CD4-positive, alpha-beta T cell treated with Interleukin-10 for 1 hour (primary cell): Measurements from ENCODE around the gene CALU.

Experiments used
- DNase-seq: peaks from one replicate; pipeline ENCODE4 v3.0.0-alpha.2; 2020

The CALU gene

DNA sequence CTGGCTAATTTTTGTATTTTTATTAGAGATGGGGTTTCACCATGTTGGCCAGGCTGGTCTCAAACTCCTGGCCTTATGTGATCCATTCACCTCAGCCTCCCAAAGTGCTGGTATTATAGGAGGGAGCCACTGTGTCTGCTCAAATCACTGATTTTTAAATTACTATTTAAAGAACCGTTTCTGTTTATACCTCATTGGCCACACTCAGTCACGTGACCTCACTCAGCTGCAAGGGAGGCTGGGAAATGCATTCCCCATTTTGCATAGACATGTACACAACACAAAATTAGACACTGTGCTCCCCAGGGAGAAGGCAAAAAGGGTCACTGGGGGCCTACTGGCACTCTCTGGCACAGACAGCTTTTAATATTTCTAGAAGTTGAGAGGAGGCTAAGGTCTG lies 13.6 kb upstream of the CALU start:
- no peak for DNase-seq

DNA sequence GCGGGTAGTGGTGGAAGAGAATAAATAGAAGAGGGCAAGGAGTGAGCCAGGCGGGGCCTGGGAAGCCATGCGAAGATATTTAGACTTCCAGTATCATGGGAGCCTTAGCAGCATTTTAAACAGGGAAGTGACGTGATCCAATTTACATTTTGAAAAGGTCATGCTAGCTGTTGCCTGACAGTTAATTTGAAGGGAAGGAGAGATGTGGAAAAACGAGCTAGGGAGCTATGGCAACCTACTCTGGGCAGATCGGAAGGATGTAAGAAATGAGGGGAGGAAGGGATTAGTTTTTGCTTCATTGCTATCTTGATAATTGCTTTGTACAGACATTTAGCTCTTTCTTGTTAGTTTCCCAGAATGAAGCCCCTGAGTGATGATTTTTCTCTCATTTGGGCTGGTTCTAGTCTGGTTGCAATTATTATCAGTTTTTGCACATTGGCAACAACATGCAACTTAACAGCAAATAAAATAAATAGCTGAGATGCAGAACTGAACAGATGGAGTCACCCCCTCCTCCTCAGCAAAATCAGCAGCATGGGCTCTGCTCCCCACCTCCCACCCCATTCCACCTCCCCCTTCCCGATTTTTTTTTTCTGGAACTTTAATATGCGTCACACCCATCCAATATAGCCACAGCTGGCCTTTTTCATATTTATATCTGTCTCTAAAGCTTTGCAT lies 13.0 kb upstream of the CALU start:
- DNase-seq, result no peak

DNA sequence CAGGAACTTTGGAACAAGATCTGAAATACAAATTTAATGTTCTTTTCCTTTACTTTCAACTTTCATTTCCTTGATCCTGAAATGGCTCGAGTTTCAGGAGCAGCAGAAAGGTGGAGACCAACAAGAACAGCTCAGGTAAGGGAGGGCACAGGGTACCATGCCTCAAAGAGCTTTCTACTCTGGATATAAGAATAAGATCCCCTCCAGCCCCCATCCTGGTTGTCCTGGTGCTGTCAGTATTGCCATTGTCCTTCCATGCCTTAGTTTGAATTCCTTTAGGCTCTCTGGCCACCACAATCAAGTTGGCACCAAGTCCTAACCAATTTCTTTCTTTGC lies 12.5 kb upstream of the CALU start:
- DNase-seq, result no peak

DNA sequence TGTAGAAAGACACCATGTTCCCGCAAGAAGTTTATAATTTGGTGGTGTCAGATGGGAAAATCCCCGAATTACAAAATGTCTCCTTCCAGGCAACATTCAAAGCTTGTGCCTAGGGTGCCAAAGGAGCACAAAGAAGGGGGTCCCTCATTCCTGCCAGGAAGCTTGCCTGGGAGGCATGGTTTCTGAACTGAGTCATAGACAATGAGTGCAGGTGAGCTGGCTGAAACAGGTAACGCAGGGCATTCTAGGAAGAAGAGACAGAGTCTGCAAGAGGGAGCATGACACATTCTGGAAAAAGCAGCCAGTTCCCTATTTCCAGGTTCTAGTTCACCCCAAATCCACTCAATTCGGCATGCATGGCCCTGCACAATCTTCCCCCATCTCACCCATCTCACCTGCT lies 11.9 kb upstream of the CALU start:
- no peak for DNase-seq

DNA sequence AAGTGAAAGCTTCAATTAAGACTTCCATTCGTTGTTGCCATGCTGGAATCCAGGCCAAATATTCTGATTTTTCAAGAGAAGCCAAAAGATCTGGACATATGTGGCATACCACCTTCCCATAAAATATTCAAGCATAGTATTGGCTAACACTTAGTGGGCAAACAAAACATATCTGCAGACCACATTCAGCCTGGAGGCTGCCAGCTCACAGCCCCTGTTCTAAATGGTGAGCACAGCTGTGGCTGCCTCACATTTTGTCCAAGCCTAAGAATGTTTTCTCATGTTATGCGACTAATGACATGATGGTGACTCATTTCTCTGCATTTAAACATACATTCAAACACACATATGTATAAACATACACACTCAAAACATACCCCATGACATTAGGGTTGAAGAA lies 10.6 kb upstream of the CALU start:
- DNase-seq, result no peak

DNA sequence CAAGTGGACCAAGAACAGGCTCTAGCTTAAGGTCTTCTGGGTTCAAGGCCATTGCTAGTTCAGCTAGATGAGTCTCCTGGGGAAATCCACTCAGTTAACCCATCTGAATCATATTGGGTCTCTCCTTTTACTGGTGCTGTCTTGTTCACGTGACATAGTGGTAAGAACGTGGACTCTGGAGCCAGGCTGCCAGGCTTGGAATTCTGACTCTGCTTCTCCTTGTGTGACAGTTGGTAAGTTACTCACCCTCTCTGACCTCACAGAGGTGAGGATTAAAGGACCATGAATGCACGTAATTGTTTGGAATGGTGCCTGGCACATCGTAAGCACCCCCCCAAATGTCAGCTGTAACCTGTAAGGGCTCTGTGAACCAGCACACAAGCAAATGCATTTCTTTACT lies 9.7 kb upstream of the CALU start:
- DNase-seq, result no peak

DNA sequence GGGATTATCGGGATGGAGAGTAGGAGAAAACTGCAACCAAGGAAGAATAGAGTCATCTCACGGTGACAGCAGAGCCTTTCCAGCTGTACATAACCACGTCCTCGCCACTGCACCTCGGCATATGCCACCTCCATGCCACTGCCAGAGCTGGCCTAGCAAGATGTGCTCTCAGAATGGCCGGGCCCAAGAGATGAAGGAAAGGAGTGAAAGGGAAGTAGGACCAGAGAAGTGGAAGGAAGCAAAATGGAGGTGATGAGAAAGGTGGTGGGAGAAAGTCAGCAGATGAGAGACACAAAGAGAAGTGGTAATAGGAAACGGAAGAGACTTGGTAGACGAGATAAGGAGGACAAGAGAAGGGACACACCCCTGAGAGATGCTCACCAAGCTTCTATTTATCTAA lies 8.0 kb upstream of the CALU start:
- DNase-seq, result no peak

DNA sequence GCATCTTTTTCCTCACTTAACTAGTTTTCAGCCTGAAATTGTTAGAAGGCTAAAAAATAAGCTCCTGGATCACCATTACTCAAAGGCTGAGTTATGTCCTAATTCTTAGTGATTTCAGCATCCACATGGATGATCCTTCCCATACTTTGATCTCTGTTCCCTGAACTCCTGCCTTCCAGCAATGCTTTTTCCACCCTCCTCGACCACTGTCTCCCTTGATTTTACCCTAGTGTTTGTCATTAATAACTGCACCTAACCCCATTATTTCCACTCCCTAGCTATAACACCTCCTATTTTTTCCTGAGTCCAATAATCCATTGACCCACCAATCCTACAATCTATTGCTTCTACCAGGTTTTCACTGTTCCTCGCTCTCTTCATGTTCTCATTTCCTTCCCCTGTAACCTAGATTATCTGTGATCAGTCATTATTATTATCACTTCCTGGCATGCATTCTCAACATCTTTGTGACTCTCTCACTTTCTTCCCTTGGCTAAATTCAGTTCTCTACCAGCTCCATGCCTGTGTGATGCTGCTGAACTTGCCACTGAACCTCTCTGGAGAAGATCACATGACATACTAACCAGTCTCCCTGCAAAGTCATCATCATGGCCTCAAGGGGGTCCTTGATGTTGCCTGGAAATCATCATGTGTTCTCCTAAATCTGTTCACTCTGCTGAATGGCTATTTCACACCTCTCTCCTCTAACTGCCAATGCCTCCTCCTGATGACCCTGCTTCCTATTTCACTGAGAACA lies 6.5 kb upstream of the CALU start:
- DNase-seq, result no peak

DNA sequence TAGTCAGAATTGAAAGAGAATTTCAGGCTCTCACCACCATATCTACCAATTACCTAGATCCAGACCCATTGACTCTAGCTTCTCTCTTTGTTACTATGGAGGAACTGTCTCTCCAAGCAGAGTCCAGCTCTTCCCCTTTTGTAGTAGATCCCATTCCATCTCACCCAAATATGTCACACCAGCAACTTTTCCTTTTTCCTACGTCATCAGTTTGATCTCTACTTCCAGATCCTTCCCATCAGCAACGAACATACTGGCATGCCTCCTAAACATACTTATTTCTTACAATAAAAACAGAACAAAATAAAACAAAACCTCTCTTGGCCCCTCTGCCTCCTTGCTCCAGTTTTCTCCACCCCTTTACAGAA lies 5.9 kb upstream of the CALU start:
- DNase-seq, result no peak

DNA sequence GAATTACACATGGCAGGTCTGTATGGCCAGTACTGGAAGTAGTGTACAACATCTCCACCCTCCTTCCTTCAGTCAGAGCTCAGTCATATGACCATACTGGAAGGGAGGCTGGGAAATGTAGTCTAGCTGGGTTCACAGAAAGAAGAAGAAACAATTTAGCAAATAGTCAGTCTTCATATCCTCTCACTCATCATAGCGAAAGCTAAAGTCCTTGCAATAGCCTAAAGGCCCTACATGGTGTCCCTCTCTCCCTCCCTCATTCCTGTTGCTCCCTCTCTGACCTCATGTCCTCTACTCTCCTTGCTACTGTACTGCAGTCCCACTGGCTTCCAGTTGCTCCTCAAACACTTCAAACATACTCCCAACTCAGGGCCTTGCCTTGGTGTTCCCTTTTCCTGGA lies 4.3 kb upstream of the CALU start:
- DNase-seq, result no peak

DNA sequence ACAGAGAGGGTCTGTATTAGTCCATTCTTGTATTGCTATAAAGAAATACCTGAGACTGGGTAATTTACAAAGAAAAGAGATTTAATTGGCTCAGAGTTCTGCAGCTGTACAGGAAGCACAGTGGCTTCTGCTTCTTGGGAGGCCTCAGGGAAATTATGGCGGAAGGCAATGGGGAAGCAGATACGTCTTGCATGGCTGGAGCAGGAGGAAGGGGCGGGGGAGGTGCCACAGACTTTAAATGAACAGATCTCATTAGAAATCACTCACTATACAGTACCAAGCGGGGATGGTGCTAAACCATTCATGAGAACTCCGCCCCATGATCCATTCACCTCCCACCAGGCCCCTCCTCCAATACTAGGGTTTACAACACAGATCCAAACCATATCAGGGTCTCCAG lies 3.7 kb upstream of the CALU start:
- no peak for DNase-seq

DNA sequence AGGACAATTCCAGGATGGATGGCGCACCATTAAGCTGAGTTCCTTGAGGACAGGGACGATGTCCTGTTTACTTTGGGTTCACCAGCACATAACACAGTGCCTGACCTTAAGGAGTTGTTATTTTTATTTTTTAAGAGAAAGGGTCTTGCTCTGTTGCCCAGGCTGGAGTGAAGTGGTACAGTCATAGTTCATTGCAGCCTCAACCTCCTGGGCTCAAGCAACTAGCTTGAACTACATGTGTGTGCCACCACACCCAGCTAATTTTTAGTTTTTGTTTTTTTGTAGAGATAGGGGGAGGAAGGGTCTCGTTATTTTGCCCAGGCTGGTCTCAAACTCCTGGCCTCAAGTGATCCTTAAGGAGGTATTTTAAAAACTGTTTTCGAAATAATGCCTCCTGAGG lies 1.7 kb upstream of the CALU start:
- DNase-seq, result no peak

DNA sequence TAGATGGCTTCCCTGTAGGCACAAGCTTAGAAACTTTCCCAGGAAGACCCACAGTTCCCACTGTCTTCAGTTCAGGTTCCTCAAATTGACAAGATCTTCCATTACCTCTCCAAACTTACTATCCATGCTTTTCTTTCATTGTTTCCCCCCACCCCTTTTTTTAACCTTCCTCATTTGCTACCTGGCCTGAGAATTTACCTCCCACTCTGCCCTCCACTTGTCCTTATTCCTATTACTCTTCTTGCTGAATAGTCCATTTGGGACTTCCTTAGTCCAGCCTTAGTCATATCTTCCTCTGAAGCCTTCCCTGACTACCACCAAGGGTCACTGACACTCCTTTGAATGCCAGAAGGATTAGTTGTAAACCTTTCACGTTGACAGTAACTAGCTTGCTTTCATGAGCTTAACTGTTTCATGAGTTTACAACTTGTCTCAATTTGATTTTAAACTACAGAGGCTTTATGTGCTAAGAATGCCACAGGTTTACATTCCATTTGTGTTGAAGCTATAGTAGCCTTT lies 1.2 kb upstream of the CALU start:
- no peak for DNase-seq

DNA sequence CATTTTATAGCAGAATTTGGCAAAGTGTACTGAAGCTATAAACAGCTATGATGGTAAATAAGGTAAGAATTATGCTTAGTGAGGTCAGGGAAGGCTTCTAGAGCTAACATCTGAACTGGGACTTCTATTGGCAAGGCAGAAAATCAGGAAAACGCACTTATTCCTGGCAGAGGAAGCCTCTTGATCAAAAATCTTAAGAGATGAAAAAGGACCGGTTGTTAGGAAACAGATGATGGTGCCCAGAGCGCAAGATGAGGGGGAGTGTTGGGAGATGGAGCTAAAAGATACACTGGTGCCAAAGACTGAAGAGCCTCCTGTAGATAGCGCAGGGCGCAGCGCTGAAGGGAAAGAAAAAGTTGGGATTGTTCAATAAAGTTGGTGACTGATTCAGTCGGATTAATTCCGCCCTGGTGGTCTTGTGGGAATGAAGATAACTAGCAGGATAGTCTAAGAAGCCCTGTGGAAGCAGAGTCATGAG lies 550 bp upstream of the CALU start:
- no peak for DNase-seq

DNA sequence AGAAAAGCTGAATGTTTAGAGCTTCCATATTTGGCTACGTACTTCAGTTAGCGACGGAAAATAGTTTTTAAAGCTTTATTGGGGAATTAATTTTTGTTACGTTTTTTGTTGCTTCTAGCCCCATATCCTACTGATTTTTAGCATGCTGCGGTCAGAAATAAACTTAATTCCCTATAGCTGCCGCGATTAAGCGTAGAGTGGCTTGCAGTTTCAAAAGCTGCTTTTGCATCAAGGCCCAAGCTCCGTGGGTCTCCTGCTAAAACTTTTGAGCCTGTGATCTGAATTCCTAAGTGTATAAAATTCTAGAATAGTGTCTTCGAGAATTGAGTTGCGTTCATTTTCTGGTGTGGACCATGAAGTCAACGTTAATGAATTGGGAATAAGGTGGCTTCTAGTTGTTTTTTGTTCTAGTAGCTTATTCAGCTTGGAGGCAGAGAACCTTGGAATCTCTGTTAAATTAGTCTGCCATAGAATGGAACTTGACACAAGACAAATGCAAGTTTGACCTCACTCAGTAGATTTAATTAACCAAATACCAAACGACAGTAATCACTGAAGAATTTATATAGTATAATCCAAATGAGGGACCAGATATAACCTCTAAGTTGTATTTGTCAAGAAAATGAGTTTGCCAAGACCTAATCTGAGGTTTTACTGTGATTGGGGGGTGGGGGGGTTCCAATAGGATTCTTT lies 977 bp downstream of the CALU start:
- DNase-seq, result no peak

DNA sequence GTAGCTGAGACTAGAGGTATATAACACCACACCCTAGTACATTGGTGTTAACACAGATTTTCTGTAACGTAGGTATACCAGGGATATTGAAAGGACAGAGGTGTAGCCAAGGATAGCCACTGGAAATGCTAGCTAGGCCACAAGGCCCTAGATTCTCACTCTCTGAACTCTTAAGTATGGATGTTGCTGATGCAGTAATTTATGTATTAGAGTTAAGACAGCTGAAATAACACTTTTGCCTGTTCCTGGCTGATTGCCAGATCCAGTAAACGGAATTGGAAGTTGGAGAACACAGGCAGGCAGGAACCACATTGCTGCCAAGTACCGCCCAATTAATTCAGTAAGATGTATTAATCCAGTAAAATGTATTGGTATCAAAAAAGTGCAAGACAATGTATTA lies 1.8 kb downstream of the CALU start:
- no peak for DNase-seq

DNA sequence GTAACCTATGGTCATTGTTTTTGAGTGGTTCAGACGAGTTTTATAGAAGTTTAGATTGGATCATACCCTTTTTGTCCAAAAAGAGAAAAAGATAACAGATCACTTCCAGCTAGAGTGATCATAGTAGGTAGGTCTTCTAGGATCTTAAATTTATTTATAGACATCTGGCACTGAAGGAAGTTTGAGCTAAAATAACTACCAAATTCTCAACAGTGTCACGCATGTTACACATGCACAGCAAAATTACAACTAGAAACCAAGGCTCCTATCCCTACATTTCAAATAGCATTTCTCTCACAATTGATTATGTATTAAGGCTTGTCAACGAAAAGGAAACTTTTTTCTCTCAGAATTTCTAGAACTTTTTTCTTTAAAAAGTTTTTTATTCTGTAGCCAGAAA lies 2.3 kb downstream of the CALU start:
- no peak for DNase-seq

DNA sequence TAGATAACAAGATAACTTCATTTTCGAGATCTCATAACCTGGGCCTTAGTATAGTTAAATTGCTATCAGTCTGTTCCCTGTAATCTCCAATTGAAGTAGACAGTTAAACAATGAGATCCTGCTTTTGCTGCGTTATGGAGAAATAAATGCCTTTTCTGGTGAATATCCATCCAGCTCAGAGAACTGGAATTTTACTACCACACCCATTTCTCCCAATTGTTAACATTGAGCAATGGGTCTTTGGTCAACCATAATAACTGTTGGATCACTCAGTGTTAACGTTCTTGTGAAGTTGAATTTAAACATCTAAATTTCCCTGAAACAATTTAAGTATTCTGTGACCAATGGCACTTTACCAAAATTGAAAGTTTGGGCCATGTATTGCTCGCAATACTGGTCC lies 3.0 kb downstream of the CALU start:
- no peak for DNase-seq

DNA sequence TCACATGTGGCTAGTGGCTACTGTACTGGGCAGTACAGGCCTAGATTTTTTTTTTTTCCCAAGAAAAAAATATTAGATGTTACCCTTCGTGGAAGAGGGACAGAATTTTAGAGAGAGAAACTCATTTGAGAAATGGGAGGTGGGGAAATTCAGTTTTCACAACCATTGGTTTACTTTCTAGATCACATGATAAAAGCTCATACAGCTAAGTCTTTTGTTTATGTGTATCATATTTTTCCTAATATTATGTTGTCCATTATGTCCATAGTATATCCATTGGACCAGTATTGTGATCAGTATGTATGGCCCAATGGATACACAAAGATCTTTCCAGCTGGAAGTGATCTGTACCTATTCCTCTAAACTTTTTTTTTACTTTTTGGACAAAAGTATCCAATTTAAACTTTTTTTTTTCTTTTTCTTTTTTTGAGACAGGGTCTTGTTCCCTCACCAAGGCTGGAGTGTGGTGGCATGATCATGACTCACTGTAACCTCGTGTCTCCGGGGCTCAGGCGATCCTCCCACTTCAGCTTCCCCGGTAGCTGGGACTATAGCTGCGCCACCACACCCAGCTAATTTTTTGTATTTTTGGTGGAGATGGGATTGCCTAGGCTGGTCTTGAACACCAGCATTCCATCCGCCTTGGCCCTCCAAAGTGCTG lies 4.1 kb downstream of the CALU start:
- DNase-seq, result no peak

DNA sequence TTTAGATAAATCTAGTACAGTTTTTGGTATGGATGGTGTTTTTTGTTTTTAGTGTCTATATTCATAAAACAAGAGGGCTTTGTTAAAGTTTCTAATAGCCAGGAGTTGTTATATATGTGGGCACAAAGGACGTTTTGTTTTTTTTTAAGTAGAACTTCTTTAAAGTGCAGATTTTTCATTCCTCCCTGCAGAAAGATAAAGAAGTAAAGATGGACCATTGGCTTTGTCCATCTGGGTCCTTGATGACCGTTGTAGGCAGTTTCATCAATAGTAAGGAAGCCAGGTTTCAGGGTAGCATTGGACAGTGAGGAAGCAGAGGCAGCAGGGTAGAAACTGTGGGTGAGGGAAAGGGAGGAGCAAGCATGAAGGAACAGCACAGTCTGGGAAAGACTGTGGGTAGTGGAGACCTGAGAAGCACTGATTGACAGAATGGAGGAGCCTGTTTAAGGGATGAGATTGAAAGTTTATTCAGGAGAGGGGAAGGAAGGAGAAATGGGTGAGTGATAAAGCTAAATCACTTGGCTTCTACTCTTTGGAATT lies 5.3 kb downstream of the CALU start:
- no peak for DNase-seq

DNA sequence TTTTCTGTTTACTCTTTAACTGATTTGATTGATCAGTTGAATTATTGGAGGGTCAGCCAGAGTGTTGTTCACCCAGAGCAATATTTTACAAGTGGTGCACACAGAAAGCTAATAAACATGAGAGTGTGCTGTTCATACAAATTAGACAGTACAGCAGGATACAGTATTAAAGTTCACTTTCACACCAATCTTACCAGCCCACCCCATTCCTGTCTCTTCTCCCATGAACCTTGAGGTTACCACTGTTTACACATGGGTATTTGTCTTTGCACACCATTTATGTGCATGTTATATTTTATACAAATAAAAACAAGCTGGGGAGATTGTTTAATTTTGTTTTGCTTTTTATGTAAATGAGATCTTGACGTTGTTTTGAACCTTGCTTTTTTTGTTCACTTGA lies 6.5 kb downstream of the CALU start:
- no peak for DNase-seq

DNA sequence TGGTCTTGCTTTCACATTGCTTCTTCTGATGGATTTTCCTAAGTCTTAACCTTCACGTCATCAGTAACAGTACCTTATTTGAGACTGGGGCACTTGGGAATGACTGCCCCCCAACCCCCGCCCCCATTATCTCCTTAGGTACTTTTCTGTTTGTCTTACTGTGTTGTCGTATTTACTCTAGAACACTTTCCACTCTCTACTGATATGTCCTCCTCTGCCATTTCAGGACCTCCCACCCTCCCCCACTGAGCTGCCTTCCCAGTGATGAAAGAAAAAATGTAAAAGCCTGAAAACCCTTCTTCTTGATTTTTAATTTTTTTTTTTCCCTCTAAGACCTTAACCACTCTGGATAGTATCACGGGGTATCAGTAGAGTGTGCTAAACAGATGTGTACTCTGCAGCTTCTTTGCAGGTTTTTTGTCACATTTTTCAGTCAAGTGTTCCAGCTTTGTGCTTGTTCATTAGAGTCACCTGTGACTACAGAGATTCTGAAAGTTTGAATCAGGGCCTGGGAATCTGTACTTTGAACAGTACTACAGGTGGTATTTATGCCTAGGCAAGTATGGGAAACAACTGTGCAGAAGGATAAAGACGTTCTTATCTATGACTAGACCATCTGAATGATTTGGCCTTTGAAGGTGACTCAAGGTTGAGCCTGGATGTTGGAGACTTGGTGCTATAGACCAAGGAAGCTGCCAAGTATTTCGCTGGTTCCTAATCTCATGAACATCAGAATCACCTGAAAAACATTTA lies 8.3 kb downstream of the CALU start:
- DNase-seq, result no peak

DNA sequence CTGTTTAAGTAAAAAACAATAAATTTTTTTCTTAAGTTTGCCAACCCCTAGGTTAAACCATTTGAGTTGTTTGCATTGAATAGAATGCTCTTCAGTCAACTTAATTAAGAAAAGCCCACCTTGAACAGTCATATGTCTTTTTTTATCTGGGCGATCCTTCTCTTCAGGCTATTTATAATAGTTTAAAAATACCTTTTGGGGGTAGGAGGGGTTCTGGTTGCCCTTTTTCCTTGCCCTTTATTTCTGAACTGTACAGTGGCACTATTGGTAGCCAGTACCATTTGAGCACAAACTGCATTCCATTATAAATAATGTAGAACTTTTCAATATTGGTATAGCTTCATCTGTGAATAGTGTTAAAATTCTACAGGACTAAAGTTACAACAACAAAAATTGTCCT lies 13.1 kb downstream of the CALU start:
- DNase-seq, result no peak
